ENCODE measurements around the gene C11orf68.
A peak's percentile ranks its signal among the peaks of the same experiment; 100 is the strongest.

The C11orf68 gene

GRCh38 chr11:65900125-65900898 is 18.6 kb downstream of the C11orf68 start, which contains the start of gene FOSL1:
Gene FOSL1, minus strand, starts transcription at chr11:65900388. Its CDS starts 49 bp downstream, at chr11:65900339.
- H3K27me3 ChIP-seq (replicated peaks; ENCODE audit: control insufficient read depth, insufficient read depth, low read length, poor library complexity, severe bottlenecking), result peaks cover 11% of the 10 kb centered on the region
- no peaks in the 10 kb centered on the region for H3K36me3 ChIP-seq (ENCODE audit: control insufficient read depth, insufficient read depth, low read length)
- H3K4me1 ChIP-seq (ENCODE audit: control insufficient read depth, insufficient read depth, low read length, poor library complexity, severe bottlenecking), result peaks cover 19% of the 10 kb centered on the region
- no peaks in the 10 kb centered on the region for H3K9me3 ChIP-seq (ENCODE audit: control insufficient read depth, low read length)
- peak within 1 kb of the TSS; percentile 54 for H3K4me3 ChIP-seq (ENCODE audit: insufficient read depth, low read depth, low read length, poor library complexity, severe bottlenecking)
- peak within 1 kb of the TSS; percentile 26 for H3K27ac ChIP-seq (ENCODE audit: insufficient read depth, low read length, poor library complexity, severe bottlenecking)
- peak; percentile 94 to 96 (median 94) for DNase-seq

GRCh38 chr11:65899356-65900124 is 19.3 kb downstream of the C11orf68 start:
- DNase-seq, result peak; percentile 44 to 46 (median 45)
- peaks cover 11% of the 10 kb centered on the region for H3K27me3 ChIP-seq (replicated peaks; ENCODE audit: control insufficient read depth, insufficient read depth, low read length, poor library complexity, severe bottlenecking)
- H3K4me3 ChIP-seq (ENCODE audit: insufficient read depth, low read depth, low read length, poor library complexity, severe bottlenecking), result peak overlapping the region; percentile 54
- H3K27ac ChIP-seq (ENCODE audit: insufficient read depth, low read length, poor library complexity, severe bottlenecking), result peak overlapping the region; percentile 26
- peaks cover 19% of the 10 kb centered on the region for H3K4me1 ChIP-seq (ENCODE audit: control insufficient read depth, insufficient read depth, low read length, poor library complexity, severe bottlenecking)
- H3K36me3 ChIP-seq (ENCODE audit: control insufficient read depth, insufficient read depth, low read length), result no peaks in the 10 kb centered on the region
- no peaks in the 10 kb centered on the region for H3K9me3 ChIP-seq (ENCODE audit: control insufficient read depth, low read length)

GRCh38 chr11:65898656-65899355 is 20.1 kb downstream of the C11orf68 start:
- DNase-seq, result no peak
- Histone ChIP-seq H3K36me3 (ENCODE audit: control insufficient read depth, insufficient read depth, low read length) (no peaks in the 10 kb centered on the region), H3K27ac (ENCODE audit: insufficient read depth, low read length, poor library complexity, severe bottlenecking) (no peak overlapping the region), H3K27me3 (replicated peaks; ENCODE audit: control insufficient read depth, insufficient read depth, low read length, poor library complexity, severe bottlenecking) (peaks cover 11% of the 10 kb centered on the region), H3K4me3 (ENCODE audit: insufficient read depth, low read depth, low read length, poor library complexity, severe bottlenecking) (peak overlapping the region; percentile 54), H3K9me3 (ENCODE audit: control insufficient read depth, low read length) (no peaks in the 10 kb centered on the region), H3K4me1 (ENCODE audit: control insufficient read depth, insufficient read depth, low read length, poor library complexity, severe bottlenecking) (peaks cover 26% of the 10 kb centered on the region)

GRCh38 chr11:65897020-65897471 is 21.8 kb downstream of the C11orf68 start:
- no peak overlapping the region for H3K27ac ChIP-seq (ENCODE audit: insufficient read depth, low read length, poor library complexity, severe bottlenecking)
- H3K4me1 ChIP-seq (ENCODE audit: control insufficient read depth, insufficient read depth, low read length, poor library complexity, severe bottlenecking), result peaks cover 43% of the 10 kb centered on the region
- peaks cover 11% of the 10 kb centered on the region for H3K27me3 ChIP-seq (replicated peaks; ENCODE audit: control insufficient read depth, insufficient read depth, low read length, poor library complexity, severe bottlenecking)
- DNase-seq, result no peak
- no peaks in the 10 kb centered on the region for H3K9me3 ChIP-seq (ENCODE audit: control insufficient read depth, low read length)
- no peaks in the 10 kb centered on the region for H3K36me3 ChIP-seq (ENCODE audit: control insufficient read depth, insufficient read depth, low read length)
- H3K4me3 ChIP-seq (ENCODE audit: insufficient read depth, low read depth, low read length, poor library complexity, severe bottlenecking), result no peak overlapping the region

GRCh38 chr11:65896034-65896999 is 22.5 kb downstream of the C11orf68 start:
- H3K36me3 ChIP-seq (ENCODE audit: control insufficient read depth, insufficient read depth, low read length), result no peaks in the 10 kb centered on the region
- no peak for DNase-seq
- peaks cover 11% of the 10 kb centered on the region for H3K27me3 ChIP-seq (replicated peaks; ENCODE audit: control insufficient read depth, insufficient read depth, low read length, poor library complexity, severe bottlenecking)
- H3K9me3 ChIP-seq (ENCODE audit: control insufficient read depth, low read length), result no peaks in the 10 kb centered on the region
- H3K4me3 ChIP-seq (ENCODE audit: insufficient read depth, low read depth, low read length, poor library complexity, severe bottlenecking), result no peak overlapping the region
- peaks cover 51% of the 10 kb centered on the region for H3K4me1 ChIP-seq (ENCODE audit: control insufficient read depth, insufficient read depth, low read length, poor library complexity, severe bottlenecking)
- no peak overlapping the region for H3K27ac ChIP-seq (ENCODE audit: insufficient read depth, low read length, poor library complexity, severe bottlenecking)

- H3K27ac ChIP-seq (ENCODE audit: insufficient read depth, low read length, poor library complexity, severe bottlenecking), result no peak overlapping the region
- DNase-seq, result no peak
- H3K36me3 ChIP-seq (ENCODE audit: control insufficient read depth, insufficient read depth, low read length), result no peaks in the 10 kb centered on the region
- H3K4me3 ChIP-seq (ENCODE audit: insufficient read depth, low read depth, low read length, poor library complexity, severe bottlenecking), result no peak overlapping the region
- peaks cover 46% of the 10 kb centered on the region for H3K4me1 ChIP-seq (ENCODE audit: control insufficient read depth, insufficient read depth, low read length, poor library complexity, severe bottlenecking)
- H3K9me3 ChIP-seq (ENCODE audit: control insufficient read depth, low read length), result no peaks in the 10 kb centered on the region
- H3K27me3 ChIP-seq (replicated peaks; ENCODE audit: control insufficient read depth, insufficient read depth, low read length, poor library complexity, severe bottlenecking), result peaks cover 11% of the 10 kb centered on the region
Observed at GRCh38 chr11:65895482-65895981, 23.3 kb downstream of the C11orf68 start.

GRCh38 chr11:65894034-65894591 is 24.7 kb downstream of the C11orf68 start:
- H3K4me3 ChIP-seq (ENCODE audit: insufficient read depth, low read depth, low read length, poor library complexity, severe bottlenecking), result peak overlapping the region; percentile 35
- peaks cover 4% of the 10 kb centered on the region for H3K27me3 ChIP-seq (replicated peaks; ENCODE audit: control insufficient read depth, insufficient read depth, low read length, poor library complexity, severe bottlenecking)
- H3K9me3 ChIP-seq (ENCODE audit: control insufficient read depth, low read length), result no peaks in the 10 kb centered on the region
- H3K27ac ChIP-seq (ENCODE audit: insufficient read depth, low read length, poor library complexity, severe bottlenecking), result peak overlapping the region; percentile 62
- H3K4me1 ChIP-seq (ENCODE audit: control insufficient read depth, insufficient read depth, low read length, poor library complexity, severe bottlenecking), result peaks cover 43% of the 10 kb centered on the region
- DNase-seq, result no peak
- H3K36me3 ChIP-seq (ENCODE audit: control insufficient read depth, insufficient read depth, low read length), result no peaks in the 10 kb centered on the region

- peaks cover 42% of the 10 kb centered on the region for H3K4me1 ChIP-seq (ENCODE audit: control insufficient read depth, insufficient read depth, low read length, poor library complexity, severe bottlenecking)
- H3K4me3 ChIP-seq (ENCODE audit: insufficient read depth, low read depth, low read length, poor library complexity, severe bottlenecking), result peak overlapping the region; percentile 6
- no peak for DNase-seq
- H3K27me3 ChIP-seq (replicated peaks; ENCODE audit: control insufficient read depth, insufficient read depth, low read length, poor library complexity, severe bottlenecking), result no peaks in the 10 kb centered on the region
- peak overlapping the region; percentile 62 for H3K27ac ChIP-seq (ENCODE audit: insufficient read depth, low read length, poor library complexity, severe bottlenecking)
- no peaks in the 10 kb centered on the region for H3K9me3 ChIP-seq (ENCODE audit: control insufficient read depth, low read length)
- H3K36me3 ChIP-seq (ENCODE audit: control insufficient read depth, insufficient read depth, low read length), result no peaks in the 10 kb centered on the region
Observed at GRCh38 chr11:65892661-65893317, 26.1 kb downstream of the C11orf68 start.

All from effector memory CD4-positive, alpha-beta T cell (primary cell).